HEK293 (cell line): Measurements from ENCODE around the gene NTN4.
"Not testable (repeated sequence)": the region's sequence is repeated elsewhere in the genome, so short reads cannot be mapped to it uniquely, and the experiment has no call there.

ENCODE experiments used
- CTCF ChIA-PET: fragments of 350-600 bp; formaldehyde crosslinking; extraction: SDS; loops from one replicate; lab custom pipeline; 2021; ENCODE audit warnings: antibody characterized with exemption; lab: Yijun Ruan, JAX
- POLR2A ChIA-PET: fragments of 300-600 bp; formaldehyde crosslinking; extraction: SDS; loops from one replicate; lab custom pipeline; 2020; ENCODE audit warnings: antibody characterized with exemption, inconsistent platforms; lab: Yijun Ruan, JAX
- H3K27ac ChIP-seq: fragments of 200-500 bp; sonication (Bioruptor generic); 2 replicates; pipeline ENCODE4 v1.5.1; 2014; ENCODE audit warnings: low read depth, low read length, control low read depth, inconsistent platforms; ENCODE audit errors: extremely low read depth
- H3K36me3 ChIP-seq, 2 experiments: fragments of 200-500 bp in 1 of 2; sonication (Bioruptor generic) in 1 of 2; 1 replicate in 1 of 2; 2 replicates in 1 of 2; pipeline ENCODE4 v1.5.1; 2014 to 2017; ENCODE audit warnings: inconsistent platforms in 2 of 2, low read length in 2 of 2; ENCODE audit not compliant: control insufficient read depth in 2 of 2, insufficient read depth in 1 of 2
- H3K4me1 ChIP-seq: fragments of 200-500 bp; sonication (Bioruptor generic); 2 replicates; pipeline ENCODE4 v1.5.1; 2014; ENCODE audit warnings: mild to moderate bottlenecking, low read length, inconsistent platforms; ENCODE audit not compliant: control insufficient read depth, insufficient read depth
- H3K4me3 ChIP-seq: 2 replicates; pipeline ENCODE4 v1.5.1; 2011; ENCODE audit warnings: low read depth, mild to moderate bottlenecking, control low read depth, low read length, moderate library complexity
- H3K9me3 ChIP-seq: fragments of 200-500 bp; sonication (Bioruptor generic); 2 replicates; pipeline ENCODE4 v1.5.1; 2014; ENCODE audit warnings: low read depth, low read length, inconsistent platforms; ENCODE audit not compliant: control insufficient read depth, insufficient read depth
- FEZF1 ChIP-seq: fragments of 450-650 bp; formaldehyde crosslinking; IDR thresholded peaks from 2 replicates; pipeline ENCODE4 v1.5.1; 2016; ENCODE audit warnings: missing biosample characterization, missing genetic modification characterization
- GFI1B ChIP-seq: fragments of 450-650 bp; formaldehyde crosslinking; IDR thresholded peaks from 2 replicates; pipeline ENCODE4 v1.5.1; 2016; ENCODE audit warnings: missing biosample characterization, missing genetic modification characterization
- HOXA7 ChIP-seq: sonication (generic); formaldehyde crosslinking; IDR thresholded peaks from 2 replicates; pipeline ENCODE4 v1.8.1; 2022; ENCODE audit warnings: missing genetic modification reagents, borderline replicate concordance
- HOXC10 ChIP-seq: sonication (generic); formaldehyde crosslinking; IDR thresholded peaks from 2 replicates; pipeline ENCODE4 v1.8.1; 2023; ENCODE audit warnings: mild to moderate bottlenecking, missing genetic modification reagents
- HOXD13 ChIP-seq: sonication (generic); formaldehyde crosslinking; IDR thresholded peaks from 2 replicates; pipeline ENCODE4 v1.8.0; 2022; ENCODE audit warnings: missing genetic modification reagents, borderline replicate concordance
- KLF10 ChIP-seq: fragments of 450-650 bp; IDR thresholded peaks from 2 replicates; pipeline ENCODE4 v1.5.1; 2018; ENCODE audit warnings: missing biosample characterization, mild to moderate bottlenecking, missing genetic modification characterization
- KLF9 ChIP-seq: fragments of 450-650 bp; formaldehyde crosslinking; IDR thresholded peaks from 2 replicates; pipeline ENCODE4 v1.5.1; 2016; ENCODE audit warnings: missing biosample characterization, missing genetic modification characterization, low read depth
- OSR2 ChIP-seq: fragments of 450-650 bp; formaldehyde crosslinking; IDR thresholded peaks from 2 replicates; pipeline ENCODE4 v1.5.1; 2016; ENCODE audit warnings: missing biosample characterization, missing genetic modification characterization
- SP2 ChIP-seq: fragments of 450-650 bp; formaldehyde crosslinking; IDR thresholded peaks from 2 replicates; pipeline ENCODE4 v1.5.1; 2016; ENCODE audit warnings: missing biosample characterization, missing genetic modification characterization
- ZBTB17 ChIP-seq: fragments of 450-650 bp; formaldehyde crosslinking; IDR thresholded peaks from 2 replicates; pipeline ENCODE4 v1.5.1; 2016; ENCODE audit warnings: missing biosample characterization, missing genetic modification characterization
- ZNF112 ChIP-seq: fragments of 450-650 bp; formaldehyde crosslinking; IDR thresholded peaks from 2 replicates; pipeline ENCODE4 v1.5.0; 2017; ENCODE audit warnings: missing biosample characterization, missing genetic modification characterization
- ZNF169 ChIP-seq: fragments of 450-650 bp; formaldehyde crosslinking; IDR thresholded peaks from 2 replicates; pipeline ENCODE4 v1.5.1; 2016; ENCODE audit warnings: missing biosample characterization, missing genetic modification characterization
- ZNF19 ChIP-seq: fragments of 450-650 bp; formaldehyde crosslinking; IDR thresholded peaks from 2 replicates; pipeline ENCODE4; 2016; ENCODE audit warnings: missing biosample characterization, missing genetic modification characterization, low read depth
- ZNF514 ChIP-seq: fragments of 450-650 bp; formaldehyde crosslinking; IDR thresholded peaks from 2 replicates; pipeline ENCODE4 v1.5.1; 2016; ENCODE audit warnings: missing biosample characterization, missing genetic modification characterization
- ZNF521 ChIP-seq: fragments of 450-650 bp; formaldehyde crosslinking; IDR thresholded peaks from 2 replicates; pipeline ENCODE4 v1.5.1; 2017; ENCODE audit warnings: missing biosample characterization, mild to moderate bottlenecking, missing genetic modification characterization
- ZNF558 ChIP-seq: fragments of 450-650 bp; formaldehyde crosslinking; IDR thresholded peaks from 2 replicates; pipeline ENCODE4 v1.5.1; 2016; ENCODE audit warnings: missing biosample characterization, missing genetic modification characterization
- ZNF561 ChIP-seq: fragments of 450-650 bp; IDR thresholded peaks from 2 replicates; pipeline ENCODE4 v1.5.1; 2018; ENCODE audit warnings: missing biosample characterization, missing genetic modification characterization, borderline replicate concordance
- ZNF600 ChIP-seq: fragments of 450-650 bp; formaldehyde crosslinking; IDR thresholded peaks from 2 replicates; pipeline ENCODE4 v1.5.1; 2016; ENCODE audit warnings: missing biosample characterization, missing genetic modification characterization
- ZNF664 ChIP-seq: fragments of 450-650 bp; formaldehyde crosslinking; IDR thresholded peaks from 2 replicates; pipeline ENCODE4 v1.5.1; 2016; ENCODE audit warnings: missing biosample characterization, missing genetic modification characterization
- ZSCAN23 ChIP-seq: fragments of 450-650 bp; formaldehyde crosslinking; IDR thresholded peaks from 2 replicates; pipeline ENCODE4 v1.5.1; 2016; ENCODE audit warnings: missing biosample characterization, missing genetic modification characterization
- TF ChIP-seq, protein P1 (sequence below): fragments of 450-650 bp; formaldehyde crosslinking; IDR thresholded peaks from 2 replicates; pipeline ENCODE4 v1.5.1; 2016; ENCODE audit warnings: missing biosample characterization, missing genetic modification characterization
- TF ChIP-seq, protein P2 (sequence below): fragments of 450-650 bp; formaldehyde crosslinking; IDR thresholded peaks from 2 replicates; pipeline ENCODE4 v1.5.1; 2016; ENCODE audit warnings: missing biosample characterization, missing genetic modification characterization, borderline replicate concordance

Gene NTN4

DNA sequence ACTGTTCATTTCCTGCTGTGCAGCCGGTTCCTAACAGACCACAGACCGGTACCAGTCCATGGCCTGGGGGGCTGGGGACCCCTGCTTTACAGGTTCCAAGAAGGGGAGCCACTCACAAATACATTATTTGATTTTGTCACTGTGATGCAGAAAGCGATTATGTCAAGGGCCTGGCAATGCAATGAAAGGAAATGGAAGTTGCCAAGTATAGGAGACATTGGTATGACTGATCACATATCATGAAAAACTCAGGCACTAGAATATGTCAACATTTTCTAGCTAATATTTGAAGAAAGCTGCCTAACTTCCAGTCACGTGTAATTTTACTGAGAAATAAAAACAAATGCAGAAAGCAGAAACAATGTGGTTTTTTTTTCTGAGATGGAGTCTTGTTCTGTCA lies 170.4 kb downstream of the NTN4 start:
- Histone ChIP-seq H3K4me3 (no peak overlapping the region), H3K9me3 (no peaks in the 10 kb centered on the region)
- CTCF ChIA-PET = interaction anchor here (0.6 to 1.1 kb wide), 3 partner anchors 10 to 634 kb away, joined by 3 to 4 read pairs (median 4); no protein-coding TSS in a partner anchor
- TF ChIP-seq KLF10 (tag by site-specific recombination) (no peak), ZNF600 (tag by site-specific recombination) (no peak)
- TF ChIP-seq, all 188 proteins: peak for 0
- Histone ChIP-seq H3K36me3 (no peaks in the 10 kb centered on the region), H3K4me1 (no peaks in the 10 kb centered on the region; the same call in 1 of the 2 replicates), H3K27ac (no peak overlapping the region)
- POLR2A ChIA-PET = no interaction called here

DNA sequence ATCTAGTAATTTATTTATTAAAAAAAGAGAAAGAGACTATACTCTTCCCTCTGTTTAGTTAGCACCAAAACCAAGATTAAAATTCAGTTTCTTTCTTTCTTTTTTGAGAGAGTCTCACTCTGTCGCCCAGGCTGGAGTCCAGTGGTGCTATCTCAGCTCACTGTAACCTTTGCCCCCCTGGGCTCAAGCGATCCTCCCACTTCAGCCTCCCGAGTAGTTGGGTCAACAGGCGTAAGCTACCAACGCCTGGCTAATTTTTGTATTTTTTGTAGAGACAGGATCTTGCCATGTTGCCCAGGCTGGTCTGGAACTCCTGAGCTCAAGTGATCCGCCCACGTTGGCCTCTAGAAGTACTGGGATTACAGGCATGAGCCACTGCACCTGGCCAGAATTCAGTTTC lies 174.1 kb downstream of the NTN4 start:
- H3K36me3 ChIP-seq, H3K27ac ChIP-seq, H3K4me3 ChIP-seq, CTCF ChIA-PET, H3K4me1 ChIP-seq, POLR2A ChIA-PET, H3K9me3 ChIP-seq: not testable (repeated sequence)

DNA sequence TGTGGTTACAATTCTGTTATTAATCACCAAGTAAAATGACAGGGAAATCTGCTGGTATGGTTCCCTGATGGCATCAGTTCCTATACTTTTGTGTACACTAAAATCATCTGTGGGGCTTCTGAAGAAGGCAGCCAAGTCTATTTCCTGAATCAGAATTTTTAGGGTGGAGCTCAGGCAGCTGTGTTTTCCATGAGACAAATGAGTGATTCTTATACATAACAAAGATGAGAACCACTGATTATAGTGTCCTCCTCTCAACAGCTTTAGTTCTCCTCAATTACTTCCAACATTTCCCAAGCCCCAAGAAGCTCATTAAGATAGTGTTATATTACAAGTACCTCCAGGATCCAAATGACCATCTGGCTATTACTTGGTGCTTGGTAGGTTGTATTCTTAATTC lies 174.8 kb downstream of the NTN4 start:
- TF ChIP-seq KLF9 (tag by site-specific recombination) (no peak), HOXC10 (CRISPR knock-in tag) (no peak), FEZF1 (0 out of 2 replicates have a peak, but pooled peaks have one; percentile 17), ZNF558 (tag by site-specific recombination) (no peak), OSR2 (tag by site-specific recombination) (peak; percentile 41), ZSCAN23 (tag by site-specific recombination) (no peak)
- TF ChIP-seq, protein P1, sequence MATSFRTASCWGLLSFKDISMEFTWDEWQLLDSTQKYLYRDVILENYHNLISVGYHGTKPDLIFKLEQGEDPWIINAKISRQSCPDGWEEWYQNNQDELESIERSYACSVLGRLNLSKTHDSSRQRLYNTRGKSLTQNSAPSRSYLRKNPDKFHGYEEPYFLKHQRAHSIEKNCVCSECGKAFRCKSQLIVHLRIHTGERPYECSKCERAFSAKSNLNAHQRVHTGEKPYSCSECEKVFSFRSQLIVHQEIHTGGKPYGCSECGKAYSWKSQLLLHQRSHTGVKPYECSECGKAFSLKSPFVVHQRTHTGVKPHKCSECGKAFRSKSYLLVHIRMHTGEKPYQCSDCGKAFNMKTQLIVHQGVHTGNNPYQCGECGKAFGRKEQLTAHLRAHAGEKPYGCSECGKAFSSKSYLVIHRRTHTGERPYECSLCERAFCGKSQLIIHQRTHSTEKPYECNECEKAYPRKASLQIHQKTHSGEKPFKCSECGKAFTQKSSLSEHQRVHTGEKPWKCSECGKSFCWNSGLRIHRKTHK (tag by site-specific recombination) = no peak
- TF ChIP-seq, all 188 proteins: peak for 2
- Histone ChIP-seq H3K4me1 (no peaks in the 10 kb centered on the region), H3K36me3 (no peaks in the 10 kb centered on the region), H3K27ac (no peak overlapping the region), H3K4me3 (no peak overlapping the region), H3K9me3 (no peaks in the 10 kb centered on the region)
- CTCF ChIA-PET = interaction anchor here (1.8 kb wide), 1 partner anchor 8 kb away, joined by 8 read pairs; no protein-coding TSS in a partner anchor
- POLR2A ChIA-PET = no interaction called here

DNA sequence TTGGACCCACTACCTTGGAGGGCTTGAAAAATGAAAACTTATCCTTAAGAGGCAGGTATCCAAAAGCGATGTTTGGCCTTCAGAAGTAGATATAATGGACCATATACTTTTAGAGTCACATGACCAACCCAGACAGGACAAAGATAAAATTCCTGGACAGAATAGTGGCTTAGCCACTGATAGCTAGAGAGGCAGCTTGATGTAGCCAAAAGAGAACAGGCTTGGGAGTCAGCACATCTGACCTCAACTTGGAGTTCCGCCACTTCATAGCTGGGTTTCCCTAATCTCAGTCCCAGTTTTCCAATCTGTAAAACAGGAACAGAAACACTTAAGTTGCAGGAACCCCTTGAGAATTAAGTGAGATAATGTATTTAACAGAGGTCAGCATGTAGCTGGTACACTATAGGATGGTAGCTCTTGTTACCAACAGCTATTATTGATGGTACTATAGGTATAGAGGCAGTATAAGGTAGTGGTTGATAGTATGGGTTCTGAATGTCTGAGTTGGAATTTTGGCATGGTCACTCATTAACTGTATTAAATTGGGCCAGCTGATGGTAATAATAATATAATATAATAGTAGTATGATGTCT lies 176.1 kb downstream of the NTN4 start:
- ChIA-PET POLR2A (no interaction called here), CTCF (interaction anchor here (0.7 to 1.8 kb wide), 2 partner anchors 9 to 33 kb away, joined by 3 to 8 read pairs; no protein-coding TSS in a partner anchor)
- TF ChIP-seq HOXD13 (CRISPR knock-in tag) = no peak
- TF ChIP-seq ZNF664 (tag by site-specific recombination) = peak; percentile 52; the same call in 1 of the 2 replicates
- H3K36me3 ChIP-seq = no peaks in the 10 kb centered on the region
- no peak overlapping the region for H3K27ac ChIP-seq
- no peaks in the 10 kb centered on the region for H3K4me1 ChIP-seq
- no peak overlapping the region for H3K4me3 ChIP-seq
- no peaks in the 10 kb centered on the region for H3K9me3 ChIP-seq

DNA sequence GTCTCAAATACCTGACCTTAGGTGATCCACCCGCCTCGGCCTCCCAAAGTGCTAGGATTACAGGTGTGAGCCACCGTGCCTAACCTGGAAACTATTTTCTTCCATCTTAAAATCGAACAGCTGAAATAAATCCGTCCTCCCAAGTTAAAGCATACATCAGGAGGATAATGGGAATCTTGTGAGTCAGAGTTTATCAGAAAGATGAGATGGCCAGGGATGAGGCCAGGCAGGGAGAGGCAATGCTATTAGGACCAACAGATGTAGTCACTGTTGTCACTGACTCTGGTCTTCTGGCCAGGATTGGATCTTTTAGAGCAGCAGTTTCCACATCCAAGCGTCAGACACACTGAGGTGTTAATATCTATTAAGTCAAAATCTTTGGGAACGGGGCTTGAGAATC lies 177.5 kb downstream of the NTN4 start:
- ChIA-PET POLR2A (no interaction called here), CTCF (no interaction called here)
- Histone ChIP-seq H3K36me3 (no peaks in the 10 kb centered on the region), H3K27ac (no peak overlapping the region), H3K4me1 (no peaks in the 10 kb centered on the region), H3K9me3 (no peaks in the 10 kb centered on the region), H3K4me3 (no peak overlapping the region)
- TF ChIP-seq ZNF169 (tag by site-specific recombination) = no peak
- TF ChIP-seq ZBTB17 = no peak
- TF ChIP-seq ZNF112 = no peak
- TF ChIP-seq ZNF561 (tag by site-specific recombination) = no peak
- TF ChIP-seq GFI1B = no peak
- TF ChIP-seq SP2 (tag by site-specific recombination) = no peak
- TF ChIP-seq ZNF521 = no peak
- TF ChIP-seq ZNF514 = no peak
- no peak for TF ChIP-seq HOXA7 (CRISPR knock-in tag)
- TF ChIP-seq ZNF19 (tag by site-specific recombination) = no peak
- TF ChIP-seq, protein P2, sequence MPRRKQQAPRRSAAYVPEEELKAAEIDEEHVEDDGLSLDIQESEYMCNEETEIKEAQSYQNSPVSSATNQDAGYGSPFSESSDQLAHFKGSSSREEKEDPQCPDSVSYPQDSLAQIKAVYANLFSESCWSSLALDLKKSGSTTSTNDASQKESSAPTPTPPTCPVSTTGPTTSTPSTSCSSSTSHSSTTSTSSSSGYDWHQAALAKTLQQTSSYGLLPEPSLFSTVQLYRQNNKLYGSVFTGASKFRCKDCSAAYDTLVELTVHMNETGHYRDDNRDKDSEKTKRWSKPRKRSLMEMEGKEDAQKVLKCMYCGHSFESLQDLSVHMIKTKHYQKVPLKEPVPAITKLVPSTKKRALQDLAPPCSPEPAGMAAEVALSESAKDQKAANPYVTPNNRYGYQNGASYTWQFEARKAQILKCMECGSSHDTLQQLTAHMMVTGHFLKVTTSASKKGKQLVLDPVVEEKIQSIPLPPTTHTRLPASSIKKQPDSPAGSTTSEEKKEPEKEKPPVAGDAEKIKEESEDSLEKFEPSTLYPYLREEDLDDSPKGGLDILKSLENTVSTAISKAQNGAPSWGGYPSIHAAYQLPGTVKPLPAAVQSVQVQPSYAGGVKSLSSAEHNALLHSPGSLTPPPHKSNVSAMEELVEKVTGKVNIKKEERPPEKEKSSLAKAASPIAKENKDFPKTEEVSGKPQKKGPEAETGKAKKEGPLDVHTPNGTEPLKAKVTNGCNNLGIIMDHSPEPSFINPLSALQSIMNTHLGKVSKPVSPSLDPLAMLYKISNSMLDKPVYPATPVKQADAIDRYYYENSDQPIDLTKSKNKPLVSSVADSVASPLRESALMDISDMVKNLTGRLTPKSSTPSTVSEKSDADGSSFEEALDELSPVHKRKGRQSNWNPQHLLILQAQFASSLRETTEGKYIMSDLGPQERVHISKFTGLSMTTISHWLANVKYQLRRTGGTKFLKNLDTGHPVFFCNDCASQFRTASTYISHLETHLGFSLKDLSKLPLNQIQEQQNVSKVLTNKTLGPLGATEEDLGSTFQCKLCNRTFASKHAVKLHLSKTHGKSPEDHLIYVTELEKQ (tag by site-specific recombination) = no peak
